GM12873 (cell line): ENCODE data around the gene TRIM47.
A peak's percentile ranks its signal among the peaks of the same experiment; 100 is the strongest.

Experiments
- TF ChIP-seq, protein P1 (sequence below): IDR thresholded peaks from 2 replicates; pipeline ENCODE4 v1.5.1; 2012; ENCODE audit warnings: low read depth, mild to moderate bottlenecking, moderate library complexity, low read length, control low read depth; ENCODE audit not compliant: insufficient read depth; ENCODE audit errors: missing control alignments

TRIM47 gene

DNA sequence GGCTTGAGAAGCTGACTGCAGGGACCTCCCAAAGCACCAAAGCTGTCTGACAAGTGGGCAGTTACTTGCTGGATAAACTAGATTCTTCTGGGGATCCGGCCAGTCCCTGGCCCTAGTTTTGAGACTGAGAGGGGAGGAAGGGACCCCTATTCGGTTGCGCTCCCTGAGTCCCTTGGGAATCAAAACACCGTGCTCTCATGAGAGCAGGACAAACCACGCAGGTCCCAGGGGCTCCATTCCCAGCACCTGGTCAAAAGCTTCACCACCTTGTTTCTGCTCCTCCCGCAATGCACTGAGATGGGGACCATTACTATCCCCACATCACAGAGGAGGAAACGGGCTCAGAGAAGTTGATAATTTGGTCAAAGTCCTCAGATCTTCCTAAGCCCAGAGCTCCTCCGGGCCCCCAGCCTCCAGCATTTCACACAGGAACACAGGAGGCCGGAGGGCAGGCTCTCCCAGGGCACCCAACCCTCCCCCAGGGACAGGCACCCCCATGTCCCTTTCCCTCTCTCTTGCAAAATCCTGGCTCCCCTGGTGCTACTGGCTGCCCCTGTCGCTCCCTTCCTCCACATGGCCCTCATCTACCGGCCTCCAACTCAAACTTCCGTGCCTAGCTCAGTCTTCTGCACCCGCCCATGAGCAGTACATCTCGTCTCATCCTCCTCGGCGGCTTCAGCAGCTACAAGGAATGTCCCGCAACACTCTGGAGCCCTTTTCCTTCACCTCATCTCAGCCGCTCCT is 15.1 kb upstream of the TRIM47 start:
- TF ChIP-seq, protein P1, sequence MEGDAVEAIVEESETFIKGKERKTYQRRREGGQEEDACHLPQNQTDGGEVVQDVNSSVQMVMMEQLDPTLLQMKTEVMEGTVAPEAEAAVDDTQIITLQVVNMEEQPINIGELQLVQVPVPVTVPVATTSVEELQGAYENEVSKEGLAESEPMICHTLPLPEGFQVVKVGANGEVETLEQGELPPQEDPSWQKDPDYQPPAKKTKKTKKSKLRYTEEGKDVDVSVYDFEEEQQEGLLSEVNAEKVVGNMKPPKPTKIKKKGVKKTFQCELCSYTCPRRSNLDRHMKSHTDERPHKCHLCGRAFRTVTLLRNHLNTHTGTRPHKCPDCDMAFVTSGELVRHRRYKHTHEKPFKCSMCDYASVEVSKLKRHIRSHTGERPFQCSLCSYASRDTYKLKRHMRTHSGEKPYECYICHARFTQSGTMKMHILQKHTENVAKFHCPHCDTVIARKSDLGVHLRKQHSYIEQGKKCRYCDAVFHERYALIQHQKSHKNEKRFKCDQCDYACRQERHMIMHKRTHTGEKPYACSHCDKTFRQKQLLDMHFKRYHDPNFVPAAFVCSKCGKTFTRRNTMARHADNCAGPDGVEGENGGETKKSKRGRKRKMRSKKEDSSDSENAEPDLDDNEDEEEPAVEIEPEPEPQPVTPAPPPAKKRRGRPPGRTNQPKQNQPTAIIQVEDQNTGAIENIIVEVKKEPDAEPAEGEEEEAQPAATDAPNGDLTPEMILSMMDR, result no peak

DNA sequence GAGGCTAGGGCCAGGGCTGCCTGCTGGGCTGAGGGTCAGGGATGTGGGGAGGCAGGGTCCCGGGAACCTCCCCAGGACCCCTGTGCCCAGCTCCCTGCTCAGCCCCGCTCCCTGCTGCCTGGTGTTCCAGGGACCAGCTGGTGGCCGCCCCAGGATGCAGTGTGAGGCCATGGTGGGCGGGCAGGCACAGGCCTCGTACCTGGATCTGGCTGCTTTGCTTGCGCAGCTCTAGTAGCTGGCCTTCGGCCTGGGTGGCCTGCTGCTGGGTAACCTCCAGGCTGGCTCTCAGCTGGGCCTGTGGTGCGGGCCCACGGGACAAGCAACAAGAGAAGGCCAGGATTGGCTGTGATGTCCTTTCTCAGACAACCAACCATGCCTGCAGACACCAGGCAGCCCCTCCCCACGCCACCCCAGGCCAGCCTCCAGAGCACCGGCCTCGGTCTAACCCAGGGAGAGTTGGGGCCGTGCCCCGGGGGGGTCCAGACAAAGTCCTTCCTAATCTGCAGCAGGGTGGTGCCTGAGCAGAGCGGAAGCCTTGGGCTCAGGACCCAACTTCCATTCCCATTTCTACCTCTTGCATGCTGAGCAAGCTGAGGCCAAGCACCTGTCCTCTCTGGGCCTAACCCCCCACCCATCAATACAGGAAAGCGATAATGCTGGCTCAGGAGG is 14.3 kb upstream of the TRIM47 start:
- TF ChIP-seq, protein P1, result no peak

DNA sequence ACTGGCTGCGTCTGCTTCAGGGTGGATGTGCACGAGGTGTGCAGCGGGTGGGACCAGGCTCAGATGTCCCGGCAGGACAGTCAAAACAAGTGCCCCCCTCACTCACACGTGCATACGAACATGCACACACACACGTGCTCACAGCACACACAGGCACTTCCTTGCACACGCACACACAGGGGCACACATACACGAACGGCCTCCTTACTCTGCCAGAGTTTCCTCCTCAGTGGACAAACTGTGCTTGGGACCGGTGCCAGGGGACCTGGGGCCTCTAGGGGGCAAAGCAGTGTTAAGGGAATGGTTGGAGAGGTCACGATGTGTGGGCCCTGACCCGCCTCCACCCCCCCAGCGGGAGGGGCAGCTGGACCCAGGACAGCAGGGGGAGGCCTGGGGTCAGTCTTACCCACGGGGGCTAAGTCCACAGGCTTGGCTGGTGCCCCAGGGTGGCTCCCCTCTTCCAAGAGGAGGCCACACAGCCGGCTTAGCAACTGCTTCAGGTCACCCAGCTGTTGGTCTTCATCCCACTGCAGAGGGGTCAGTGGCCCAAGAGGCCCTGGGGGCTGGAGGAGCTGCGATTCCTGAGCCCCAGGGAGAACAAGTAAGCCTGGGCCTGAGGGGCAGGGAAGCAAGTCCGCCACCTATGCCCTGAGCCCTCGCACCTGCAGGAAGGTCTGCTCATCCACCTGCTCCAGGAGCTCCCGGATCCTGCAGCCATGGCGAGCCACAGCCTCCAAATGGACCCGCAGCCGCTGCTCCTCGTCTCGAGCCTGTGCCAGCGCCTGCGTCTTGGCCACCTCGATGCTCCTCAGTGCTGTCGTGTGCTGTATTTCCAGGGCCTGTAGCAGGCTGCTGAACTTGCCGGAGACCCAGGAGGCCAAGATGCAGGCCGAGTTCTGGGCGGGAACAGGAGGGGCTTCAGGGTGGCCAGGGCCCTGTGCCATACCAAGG is 13.5 kb upstream of the TRIM47 start:
- TF ChIP-seq, protein P1, result no peak

DNA sequence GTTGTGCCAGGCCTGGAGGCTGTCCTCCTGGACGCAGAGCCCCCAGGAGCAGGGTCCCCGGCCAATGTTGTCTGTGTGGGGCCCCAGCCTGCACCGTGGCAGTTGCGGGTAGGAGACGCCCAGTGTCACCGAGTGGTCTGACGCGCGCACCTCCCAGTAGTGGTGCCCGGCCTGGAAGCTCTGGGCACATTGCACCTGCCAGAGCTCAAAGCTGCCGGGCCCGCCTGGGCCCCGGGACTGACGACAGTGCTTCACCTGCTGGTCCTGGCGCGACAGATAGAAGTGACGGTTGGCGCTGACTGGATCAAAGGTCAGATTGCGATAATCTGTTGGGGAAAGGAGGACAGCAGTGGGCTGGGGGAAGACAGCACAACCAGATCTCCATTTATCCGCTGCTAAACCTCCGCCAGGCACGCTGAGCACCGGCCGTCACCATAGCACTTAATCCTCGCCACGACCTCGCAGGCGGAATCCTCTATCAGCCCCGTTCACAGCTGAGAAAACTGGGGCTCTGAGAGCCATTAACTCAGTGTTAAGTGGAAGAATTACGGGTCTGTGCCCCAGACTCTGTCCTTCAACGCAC is 12.7 kb upstream of the TRIM47 start:
- TF ChIP-seq, protein P1, result no peak

DNA sequence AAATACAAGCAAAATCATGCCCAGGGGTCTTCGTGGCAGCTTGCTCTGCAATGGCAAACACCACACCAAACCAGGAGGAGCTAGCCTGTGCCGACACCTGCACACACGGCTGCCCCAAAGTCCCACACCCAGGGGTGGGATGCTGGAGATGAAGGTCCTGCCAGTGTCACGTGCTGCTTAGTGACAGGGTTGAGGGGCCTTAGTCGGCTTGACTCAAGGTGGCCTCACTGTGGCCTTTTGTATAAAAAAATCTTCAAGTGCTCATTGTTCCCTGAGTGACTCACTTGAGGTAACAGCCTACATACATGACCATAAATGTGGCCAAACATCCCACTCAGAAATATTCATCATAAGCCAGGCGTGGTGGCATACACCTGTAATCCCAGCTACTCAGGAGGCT is 11.1 kb upstream of the TRIM47 start:
- TF ChIP-seq, protein P1, result peak; percentile 2

DNA sequence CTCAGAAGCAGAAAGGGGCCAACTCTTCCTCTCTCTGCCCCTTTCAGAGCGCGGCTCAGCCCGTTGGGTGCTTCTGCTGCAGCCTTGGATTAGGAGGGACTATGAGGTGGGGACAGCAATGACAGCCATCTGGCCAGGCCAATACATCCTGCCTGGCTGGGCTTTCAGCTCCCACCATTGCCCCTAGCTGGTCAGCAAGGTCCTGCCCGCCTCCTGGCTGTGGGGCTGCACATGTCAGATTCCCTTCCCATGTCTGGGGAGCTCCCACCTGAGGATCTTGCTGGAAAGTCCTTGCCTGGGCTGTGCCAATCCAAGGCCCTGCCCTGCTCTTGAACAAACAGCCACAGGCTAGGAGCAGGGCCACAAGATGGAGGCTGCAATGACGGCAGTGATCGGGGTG is 10.1 kb upstream of the TRIM47 start:
- TF ChIP-seq, protein P1, result no peak

DNA sequence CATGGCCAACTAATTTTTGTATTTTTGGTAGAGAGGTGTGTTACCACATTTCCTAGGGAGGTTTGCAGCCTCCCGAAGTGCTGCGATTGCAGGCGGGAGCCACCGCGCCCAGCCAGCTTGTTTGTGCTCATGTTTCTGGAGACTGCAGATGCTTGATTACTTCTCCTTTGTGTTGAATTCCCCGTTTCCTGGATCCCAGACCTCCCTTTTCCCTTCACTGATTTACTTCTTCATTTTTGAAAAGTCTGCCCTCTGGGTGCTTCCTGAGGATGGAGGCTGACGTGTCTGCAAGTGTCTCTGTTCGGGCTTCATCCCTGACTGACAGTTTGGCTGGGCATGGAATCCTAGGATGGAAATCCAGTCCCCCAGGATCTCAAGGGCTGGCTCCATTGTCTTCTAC is 7.0 kb upstream of the TRIM47 start:
- TF ChIP-seq, protein P1, result no peak
